Measurements from ENCODE around the gene BANP. TPM values are rescaled to one million over a fixed set of nuclear protein-coding genes. Genes with fewer than 3 reads are reported as not detected.
A peak's percentile ranks its signal among the peaks of the same experiment; 100 is the strongest.
"Not testable (repeated sequence)": the region's sequence is repeated elsewhere in the genome, so short reads cannot be mapped to it uniquely, and the experiment has no call there.

BANP gene
- total RNA-seq, 3 donors from 2014 or later (not counting 1 experiment from before 2014, with no cell fraction given): 88.8 to 117 (median 117) TPM

GRCh38 chr16:88014954-88015805 is 63.9 kb downstream of the BANP start:
- H3K9me3 ChIP-seq (ENCODE audit: control insufficient read depth, insufficient read depth, low read length): no peaks in the 10 kb centered on the region
- 94% methylated on average over 32 of the region's 32 CpGs for WGBS (ENCODE audit: insufficient coverage)
- Mint-ChIP-seq H3K27ac (peak overlapping the region in 1 of 2 donors; percentile 47), H3K4me3 (no peak overlapping the region), H3K27me3 (ENCODE audit: low read depth in 2 of 2) (no peaks in the 10 kb centered on the region), H3K4me1 (peaks cover 2 to 19% of the 10 kb centered on the region in 2 donors), H3K9me3 (no peaks in the 10 kb centered on the region), H3K36me3 (no peaks in the 10 kb centered on the region)
- intact Hi-C loops (cut with micrococcal nuclease): no loop called here
- no peaks in the 10 kb centered on the region for H3K27me3 ChIP-seq (ENCODE audit: control insufficient read depth, insufficient read depth, low read length)
- H3K36me3 ChIP-seq (ENCODE audit: control insufficient read depth, insufficient read depth, low read length): peaks cover 21% of the 10 kb centered on the region
- TF ChIP-seq CTCF (IDR thresholded peaks at IDR 0.05): no peak
- ATAC-seq (no peak), DNase-seq (no peak)
- no peak overlapping the region for H3K27ac ChIP-seq (ENCODE audit: low read length)
- H3K4me3 ChIP-seq (ENCODE audit: low read length): no peak overlapping the region
- peaks cover 11% of the 10 kb centered on the region for H3K4me1 ChIP-seq (ENCODE audit: control insufficient read depth, insufficient read depth, low read length)

- DNase-seq (no peak), ATAC-seq (no peak)
- Histone ChIP-seq H3K4me1 (ENCODE audit: control insufficient read depth, insufficient read depth, low read length) (peaks cover 11% of the 10 kb centered on the region), H3K4me3 (ENCODE audit: low read length) (no peak overlapping the region), H3K27ac (ENCODE audit: low read length) (no peak overlapping the region), H3K9me3 (ENCODE audit: control insufficient read depth, insufficient read depth, low read length) (no peaks in the 10 kb centered on the region), H3K36me3 (ENCODE audit: control insufficient read depth, insufficient read depth, low read length) (peaks cover 21% of the 10 kb centered on the region), H3K27me3 (ENCODE audit: control insufficient read depth, insufficient read depth, low read length) (no peaks in the 10 kb centered on the region)
- H3K4me3 Mint-ChIP-seq: no peak overlapping the region
- 98% methylated on average over 9 of the region's 9 CpGs for WGBS (ENCODE audit: insufficient coverage)
- H3K4me1 Mint-ChIP-seq: peaks cover 6 to 20% of the 10 kb centered on the region in 2 donors
- no peak for TF ChIP-seq CTCF (IDR thresholded peaks at IDR 0.05)
- no peaks in the 10 kb centered on the region for H3K27me3 Mint-ChIP-seq (ENCODE audit: low read depth in 2 of 2)
- H3K27ac Mint-ChIP-seq: no peak overlapping the region
- no peaks in the 10 kb centered on the region for H3K9me3 Mint-ChIP-seq
- H3K36me3 Mint-ChIP-seq: no peaks in the 10 kb centered on the region
- intact Hi-C loops (cut with micrococcal nuclease): no loop called here
Observed at GRCh38 chr16:88015806-88016140, 64.5 kb downstream of the BANP start.

- 92% methylated on average over 18 of the region's 18 CpGs for WGBS (ENCODE audit: insufficient coverage)
- Histone ChIP-seq H3K4me1 (ENCODE audit: control insufficient read depth, insufficient read depth, low read length) (peaks cover 11% of the 10 kb centered on the region), H3K36me3 (ENCODE audit: control insufficient read depth, insufficient read depth, low read length) (peaks cover 21% of the 10 kb centered on the region)
- H3K4me3 Mint-ChIP-seq; H3K9me3 Mint-ChIP-seq; H3K36me3 Mint-ChIP-seq; H3K9me3 ChIP-seq (ENCODE audit: control insufficient read depth, insufficient read depth, low read length); DNase-seq; ATAC-seq; intact Hi-C loops (cut with micrococcal nuclease); H3K4me3 ChIP-seq (ENCODE audit: low read length); H3K27ac Mint-ChIP-seq; H3K27ac ChIP-seq (ENCODE audit: low read length); H3K27me3 Mint-ChIP-seq (ENCODE audit: low read depth in 2 of 2); H3K27me3 ChIP-seq (ENCODE audit: control insufficient read depth, insufficient read depth, low read length): not testable (repeated sequence)
- H3K4me1 Mint-ChIP-seq: peaks cover 6 to 20% of the 10 kb centered on the region in 2 donors
Observed at GRCh38 chr16:88016386-88016785, 65.2 kb downstream of the BANP start.

- H3K27me3 Mint-ChIP-seq (ENCODE audit: low read depth in 2 of 2): no peaks in the 10 kb centered on the region
- no peaks in the 10 kb centered on the region for H3K9me3 Mint-ChIP-seq
- ATAC-seq: no peak
- H3K27me3 ChIP-seq (ENCODE audit: control insufficient read depth, insufficient read depth, low read length): no peaks in the 10 kb centered on the region
- no peaks in the 10 kb centered on the region for H3K36me3 Mint-ChIP-seq
- WGBS (ENCODE audit: insufficient coverage): over 99% methylated on average over 11 of the region's 11 CpGs
- TF ChIP-seq CTCF (IDR thresholded peaks at IDR 0.05): no peak
- no peak overlapping the region for H3K27ac ChIP-seq (ENCODE audit: low read length)
- no peak overlapping the region for H3K4me3 ChIP-seq (ENCODE audit: low read length)
- H3K4me1 Mint-ChIP-seq: peaks cover 6 to 20% of the 10 kb centered on the region in 2 donors
- peaks cover 11% of the 10 kb centered on the region for H3K4me1 ChIP-seq (ENCODE audit: control insufficient read depth, insufficient read depth, low read length)
- intact Hi-C loops (cut with micrococcal nuclease): no loop called here
- H3K9me3 ChIP-seq (ENCODE audit: control insufficient read depth, insufficient read depth, low read length): no peaks in the 10 kb centered on the region
- peaks cover 21% of the 10 kb centered on the region for H3K36me3 ChIP-seq (ENCODE audit: control insufficient read depth, insufficient read depth, low read length)
- DNase-seq: no peak
- H3K4me3 Mint-ChIP-seq: no peak overlapping the region
- H3K27ac Mint-ChIP-seq: no peak overlapping the region
Observed at GRCh38 chr16:88016964-88017363, 65.7 kb downstream of the BANP start.
